HG02798 (cell line): ENCODE results near the gene SMPD4.
"Not testable (repeated sequence)": the region's sequence is repeated elsewhere in the genome, so short reads cannot be mapped to it uniquely, and the experiment has no call there.

Experiments used
- ATAC-seq: cut with Tn5 transposase; IDR thresholded peaks from one replicate; pipeline ENCODE4 v1.9.1; 2021; ENCODE audit warnings: mild to moderate bottlenecking; ENCODE audit not compliant: unreplicated experiment, poor library complexity

Gene SMPD4

DNA sequence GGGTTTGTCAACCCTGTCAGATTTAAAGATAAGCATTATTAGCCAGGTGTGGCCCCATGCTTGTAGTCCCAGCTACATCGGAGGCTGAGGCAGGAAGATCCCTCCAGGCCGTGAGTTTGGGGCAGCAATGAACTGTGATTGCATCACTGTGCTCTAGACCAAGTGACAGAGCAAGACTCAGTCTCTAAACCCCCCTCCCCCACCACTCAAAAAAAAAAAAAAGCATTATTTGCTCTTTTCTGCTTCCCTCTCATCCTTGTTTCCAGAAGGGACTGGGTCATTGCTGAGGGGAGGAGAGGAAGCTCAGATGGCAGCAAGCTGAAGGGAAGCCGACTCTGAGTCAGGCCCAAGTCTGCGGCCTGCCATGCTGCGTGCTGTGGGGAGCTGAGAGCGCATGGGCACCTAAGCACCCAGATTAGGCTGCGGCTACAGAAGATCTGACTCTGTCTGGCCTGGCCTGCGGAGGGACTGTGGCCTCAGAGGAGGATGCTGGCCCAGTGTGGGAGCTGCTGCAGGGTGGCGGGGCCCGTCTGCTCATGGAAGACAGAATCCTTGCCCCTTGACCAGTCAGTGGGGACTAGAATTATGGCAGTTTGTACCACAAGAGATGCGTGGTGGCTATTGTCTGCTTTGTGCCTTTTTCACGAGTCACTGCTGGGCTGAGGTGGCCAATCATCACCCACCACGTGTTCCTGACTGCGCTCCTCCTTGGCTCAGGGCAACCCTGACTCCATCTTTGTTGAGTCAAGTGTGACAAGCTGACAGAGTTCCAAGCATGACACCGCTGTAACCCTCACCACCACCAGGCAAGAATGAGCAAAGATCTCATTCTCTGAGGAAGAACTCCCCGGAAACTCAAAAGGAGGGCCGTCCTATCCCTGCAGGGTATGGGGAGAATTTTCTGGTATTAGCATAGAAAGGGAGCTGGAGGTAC is 6.7 kb upstream of the SMPD4 start:
- ATAC-seq: not testable (repeated sequence)

GRCh38 chr2:130187268-130187667 is 5.9 kb upstream of the SMPD4 start:
- no peak for ATAC-seq

GRCh38 chr2:130186391-130186790 is 5.0 kb upstream of the SMPD4 start:
- ATAC-seq: no peak

DNA sequence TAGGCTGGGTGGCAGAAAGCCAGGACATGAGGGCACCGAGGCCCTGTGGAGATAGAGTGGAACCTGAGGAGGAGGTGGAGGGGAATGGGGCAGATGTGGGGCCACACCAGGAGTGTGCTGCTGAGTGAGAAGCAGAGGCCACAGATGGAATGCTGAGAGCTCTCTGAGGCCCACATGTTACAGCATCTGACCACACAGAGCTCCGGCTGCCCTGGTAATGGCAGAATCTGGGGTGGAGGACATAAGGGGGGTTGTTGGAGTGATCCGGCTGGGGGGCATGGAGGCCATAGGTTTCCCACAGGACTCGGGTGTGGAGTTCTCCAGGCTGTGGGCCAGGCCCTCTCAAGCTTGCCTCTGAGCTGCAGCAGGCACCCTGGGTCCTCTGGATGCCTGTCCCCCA is 4.5 kb upstream of the SMPD4 start:
- ATAC-seq: no peak

DNA sequence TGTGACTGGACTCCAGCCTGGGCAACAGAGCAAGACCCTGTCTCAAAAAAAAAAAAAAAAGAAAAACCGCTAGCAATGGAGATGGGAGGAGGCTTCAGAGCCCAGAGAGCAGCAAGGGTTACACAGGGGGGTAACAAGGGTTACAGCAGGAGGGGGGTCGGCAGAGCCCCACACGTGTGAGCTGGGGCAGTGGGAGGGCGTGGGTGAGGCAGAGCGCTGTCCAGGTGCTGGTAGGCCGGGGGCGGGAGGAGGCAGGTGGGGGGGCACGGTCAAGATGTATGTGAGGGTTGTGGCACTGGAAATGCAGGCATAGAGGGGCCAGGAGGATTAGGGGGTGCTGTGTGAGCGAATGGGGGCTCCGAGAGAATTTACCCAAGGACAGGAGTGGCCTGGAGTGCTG is 4.0 kb upstream of the SMPD4 start:
- no peak for ATAC-seq

GRCh38 chr2:130183512-130184373 is 2.3 kb upstream of the SMPD4 start:
- no peak for ATAC-seq

- not testable (repeated sequence) for ATAC-seq
Measured at GRCh38 chr2:130182826-130183511, 1.6 kb upstream of the SMPD4 start.

DNA sequence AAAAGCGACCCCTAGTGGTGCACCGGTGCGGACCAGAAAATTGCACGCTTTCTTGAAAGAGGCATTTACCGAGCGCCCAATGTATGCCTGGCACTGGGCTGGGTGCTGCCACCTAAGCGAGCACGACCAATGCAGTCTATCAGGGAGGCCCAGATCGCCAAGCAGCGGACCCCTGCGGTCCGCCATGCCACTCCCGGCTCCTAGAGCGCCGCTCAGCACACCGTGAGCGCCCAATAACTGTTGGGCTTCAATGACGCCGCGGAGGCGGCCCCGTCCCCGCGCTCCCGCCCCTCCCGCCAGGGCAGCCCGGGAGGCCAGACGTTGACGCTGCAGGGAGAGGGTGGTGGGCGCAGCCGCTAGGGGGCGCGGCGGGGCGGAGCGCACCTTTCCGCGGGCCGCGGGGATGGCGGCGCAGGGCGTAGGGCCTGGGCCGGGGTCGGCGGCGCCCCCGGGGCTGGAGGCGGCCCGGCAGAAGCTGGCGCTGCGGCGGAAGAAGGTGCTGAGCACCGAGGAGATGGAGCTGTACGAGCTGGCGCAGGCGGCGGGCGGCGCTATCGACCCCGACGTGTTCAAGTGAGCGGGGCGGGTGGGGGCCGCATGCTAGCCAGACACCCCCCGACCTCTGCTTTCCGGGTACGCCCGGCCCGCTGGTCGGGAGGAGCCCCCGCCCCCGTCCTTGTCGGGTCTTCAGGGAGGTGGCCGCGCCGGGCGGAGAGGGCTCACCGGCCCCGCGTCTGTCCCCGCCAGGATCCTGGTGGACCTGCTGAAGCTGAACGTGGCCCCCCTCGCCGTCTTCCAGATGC is 679 bp upstream of the SMPD4 start, which contains the start of gene MZT2B:
TSS of gene MZT2B (plus strand) at position 383 of the 803 bp plus-strand sequence. CDS start at position 404, 21 bp downstream.
- peak; percentile 86 for ATAC-seq

DNA sequence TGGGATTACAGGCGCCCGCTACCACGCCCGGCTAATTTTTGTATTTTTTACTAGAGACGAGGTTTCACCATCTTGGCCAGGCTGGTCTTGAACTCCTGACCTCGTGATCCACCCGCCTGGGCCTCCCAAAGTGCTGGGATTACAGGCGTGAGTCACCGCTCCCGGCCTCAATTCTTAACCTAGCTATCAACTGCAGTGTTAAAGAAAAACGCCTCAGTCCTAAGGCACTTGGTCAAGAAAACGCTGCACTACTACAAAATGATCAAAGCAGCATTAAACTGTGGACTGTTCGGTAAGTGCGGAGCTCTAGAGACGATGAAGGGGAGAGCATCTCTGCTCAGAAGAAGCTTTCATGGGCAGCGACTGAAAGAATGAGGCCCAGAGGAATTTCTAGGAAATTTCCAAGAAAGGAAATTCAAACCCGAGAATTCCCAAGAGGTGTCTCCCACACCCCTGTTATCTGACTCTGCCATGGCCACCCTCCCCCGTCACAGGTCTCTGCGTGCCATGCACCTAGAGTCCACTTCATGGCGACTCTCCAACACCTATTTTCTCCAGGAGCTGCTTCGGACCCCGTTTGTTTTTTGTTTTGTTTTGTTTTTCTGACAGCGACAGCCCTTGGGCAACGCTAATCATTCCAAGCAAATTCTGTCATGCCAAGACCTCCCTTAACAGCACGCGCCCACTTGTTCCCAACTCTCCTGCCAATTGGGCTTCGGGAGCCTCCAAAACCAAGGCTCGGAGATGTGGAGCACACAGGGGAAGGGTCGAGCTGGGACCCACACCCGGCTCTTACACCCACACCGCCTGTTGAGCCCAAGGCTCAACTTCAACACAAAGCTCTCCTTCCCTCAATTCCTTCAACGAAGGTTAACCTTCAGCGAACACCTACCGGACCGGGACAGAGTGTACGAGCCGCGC is 738 bp downstream of the SMPD4 start:
- not testable (repeated sequence) for ATAC-seq

DNA sequence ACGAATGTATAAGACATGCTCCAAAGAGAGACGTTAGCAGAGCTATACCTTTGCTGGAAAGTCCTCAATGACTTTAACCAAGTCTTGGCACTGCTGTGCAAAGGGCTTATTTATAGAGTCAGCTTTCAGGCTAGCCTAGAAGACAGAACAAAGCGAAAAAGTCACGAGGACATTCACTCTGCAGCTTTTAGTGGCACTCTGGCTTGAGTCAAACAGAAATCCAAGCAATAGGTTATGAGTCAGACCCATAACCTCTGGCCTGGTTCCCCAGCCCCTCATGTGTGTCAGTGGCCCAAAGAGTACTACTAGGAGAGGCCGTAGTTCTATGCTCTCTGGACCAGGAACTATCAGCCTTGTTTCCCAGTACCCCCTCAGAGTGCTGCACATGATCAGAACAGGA is 6.5 kb downstream of the SMPD4 start:
- ATAC-seq: peak; percentile 82

GRCh38 chr2:130169896-130170295 is 11.5 kb downstream of the SMPD4 start:
- ATAC-seq: no peak

DNA sequence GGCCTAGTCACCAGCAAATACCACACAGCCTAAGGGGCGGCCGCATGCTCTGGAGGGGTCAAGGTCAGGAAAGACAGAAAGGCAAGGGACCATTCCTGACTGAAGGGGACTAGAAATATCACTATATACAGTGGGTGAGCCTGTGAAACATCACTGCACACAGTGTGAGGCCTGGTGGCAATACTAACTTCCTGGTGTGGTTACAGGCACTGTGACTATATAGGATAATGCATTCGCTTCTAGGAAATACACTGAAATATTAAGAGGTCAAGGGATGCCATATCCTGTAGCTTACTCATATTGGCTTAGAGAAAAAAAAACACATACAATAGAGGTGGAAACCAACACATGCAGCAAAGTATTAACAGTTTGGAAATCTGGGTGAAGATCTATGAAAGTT is 12.2 kb downstream of the SMPD4 start:
- not testable (repeated sequence) for ATAC-seq

DNA sequence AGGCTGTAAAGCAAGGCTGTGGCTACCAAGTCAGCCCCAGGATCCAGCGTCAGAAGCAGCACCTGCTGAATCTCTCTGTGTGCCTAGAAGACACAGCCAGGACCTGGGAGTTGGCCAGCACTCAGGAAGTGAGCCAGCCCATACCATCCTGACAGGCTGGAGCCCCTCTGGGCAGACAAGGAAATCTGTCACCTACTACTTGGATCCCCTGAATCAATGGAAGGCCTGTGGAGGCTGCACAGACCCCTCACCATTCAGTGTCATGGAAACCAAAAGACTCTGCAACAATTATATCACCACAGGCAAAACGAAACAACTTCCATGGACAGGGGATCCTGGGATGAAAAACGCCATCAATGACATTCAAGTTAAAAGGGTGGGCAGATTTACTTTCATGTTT is 14.8 kb downstream of the SMPD4 start:
- not testable (repeated sequence) for ATAC-seq

DNA sequence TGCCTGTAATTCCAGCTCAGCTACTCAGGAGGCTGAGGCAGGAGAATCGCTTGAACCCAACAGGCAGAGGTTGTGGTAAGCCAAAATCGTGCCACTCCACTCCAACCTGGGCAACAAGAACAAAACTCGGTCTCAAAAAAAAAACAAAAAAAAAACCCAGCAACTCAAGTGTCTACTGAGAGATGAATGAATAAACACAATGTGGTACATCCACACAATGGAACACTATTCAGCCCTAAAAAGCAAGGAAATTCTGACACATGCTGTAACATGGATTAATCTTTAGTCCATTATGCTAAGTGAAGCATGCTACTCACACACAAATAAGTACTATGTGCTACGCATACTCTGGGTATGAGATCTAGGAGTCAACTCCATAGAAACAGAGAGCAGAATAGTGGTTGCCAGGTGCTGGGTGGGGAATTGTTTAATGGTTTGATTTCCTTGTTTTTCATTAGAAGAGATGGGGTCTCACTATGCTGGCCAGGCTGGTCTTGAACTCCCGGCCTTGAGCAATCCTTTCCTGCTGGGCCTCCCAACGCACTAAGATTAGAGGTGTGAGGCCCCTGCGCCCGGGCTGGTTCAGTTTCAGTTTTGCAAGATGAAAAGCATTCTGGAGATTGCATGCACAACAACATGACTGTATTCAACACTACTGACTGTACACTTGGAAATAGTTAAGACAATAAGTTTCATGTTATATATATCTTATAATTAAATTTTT is 15.9 kb downstream of the SMPD4 start:
- no peak for ATAC-seq

GRCh38 chr2:130162968-130163367 is 18.4 kb downstream of the SMPD4 start:
- no peak for ATAC-seq

GRCh38 chr2:130162486-130162885 is 18.9 kb downstream of the SMPD4 start:
- ATAC-seq: not testable (repeated sequence)

DNA sequence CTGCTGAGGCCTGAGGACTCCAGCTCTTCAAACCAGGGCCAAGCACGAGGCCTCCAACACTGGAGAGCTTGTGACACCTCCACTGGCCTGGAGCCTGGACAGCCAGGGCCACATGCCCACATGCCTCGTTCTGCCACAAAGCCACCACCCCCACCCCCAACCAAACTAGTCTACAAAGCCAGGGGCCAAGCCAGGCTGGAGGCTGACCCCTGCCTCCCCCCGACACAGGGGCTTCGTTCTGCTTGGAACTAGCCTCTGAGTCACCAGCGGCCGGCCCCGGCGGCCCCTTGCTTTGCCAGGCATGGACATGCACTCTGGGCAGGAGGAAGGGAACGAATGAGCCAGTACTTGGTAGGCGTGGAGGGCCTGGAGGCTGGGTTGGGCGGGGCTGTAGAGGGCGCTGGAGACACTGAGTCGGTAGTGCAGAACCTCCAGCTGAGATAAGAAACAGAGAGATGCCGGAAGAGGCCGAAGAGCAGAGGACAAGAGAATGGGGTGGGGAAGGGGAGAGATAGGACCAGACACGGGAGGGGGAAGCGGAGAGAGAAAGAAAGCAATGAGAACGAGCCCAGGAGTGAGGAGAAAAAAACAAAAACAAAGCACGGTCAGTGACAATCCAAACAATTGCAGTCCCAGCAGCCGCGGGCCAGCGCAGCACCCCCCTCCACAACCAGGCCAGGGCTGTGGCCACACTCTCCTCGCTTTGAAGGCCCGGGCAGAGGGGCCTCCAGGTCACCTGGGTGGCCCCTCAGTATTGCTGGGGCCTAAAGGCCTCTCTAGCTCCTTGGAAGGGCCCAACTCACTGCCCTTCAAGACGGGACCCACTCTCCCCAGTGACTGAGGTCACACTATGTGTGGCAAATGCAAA is 20.3 kb downstream of the SMPD4 start:
- ATAC-seq: not testable (repeated sequence)
